Measurements from ENCODE around the gene PRR9. TPM values are rescaled to one million over a fixed set of nuclear protein-coding genes. Genes with fewer than 3 reads are reported as not detected.
"Not testable (repeated sequence)": the region's sequence is repeated elsewhere in the genome, so short reads cannot be mapped to it uniquely, and the experiment has no call there.

PRR9 gene
- total RNA-seq, 1 experiment from 2014 or later: not detected

DNA sequence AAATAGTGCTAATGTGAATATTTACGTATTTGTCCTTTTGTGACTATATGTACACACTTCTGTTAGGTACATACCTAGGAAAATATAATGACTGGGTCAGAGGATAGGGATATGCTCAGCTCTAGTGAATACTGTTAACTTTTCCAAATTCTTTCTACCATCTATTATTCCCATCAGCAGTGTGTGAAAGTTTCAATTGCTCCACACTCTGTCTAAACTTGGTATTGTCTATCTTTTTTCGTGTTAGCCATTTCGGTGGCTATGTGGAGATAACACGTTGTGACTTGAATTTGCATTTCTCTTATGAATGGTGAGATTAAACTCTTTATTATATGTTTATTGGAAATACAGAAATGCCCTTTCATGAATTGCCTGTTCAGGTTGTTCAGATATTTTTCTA, 36.8 kb upstream of the PRR9 start:
- H3K4me3 ChIP-seq (ENCODE audit: low read depth in 2 of 2, low read length in 2 of 2): no peak overlapping the region
- no peak for ATAC-seq
- ChIA-PET CTCF (no interaction called here), POLR2A (no interaction called here)
- in situ Hi-C loops (cut with HindIII; ENCODE audit: low pct_unique_long_range_greater_than_20kb, low sequenced_read_pairs) (no loop called here), intact Hi-C loops (cut with micrococcal nuclease; ENCODE audit: unreplicated experiment) (no loop called here)
- H3K9me3 ChIP-seq (ENCODE audit: control insufficient read depth, insufficient read depth, low read depth, low read length): no peaks in the 10 kb centered on the region
- no peaks in the 10 kb centered on the region for H3K4me1 ChIP-seq (ENCODE audit: control insufficient read depth, insufficient read depth, low read length)
- TF ChIP-seq TCF7L2 (IDR thresholded peaks at IDR 0.05; ENCODE audit: low read depth, low read length) (no peak), SIN3A (IDR thresholded peaks at IDR 0.05; ENCODE audit: borderline replicate concordance, insufficient read depth, low read depth, low read length) (no peak), POLR2AphosphoS5 (IDR thresholded peaks at IDR 0.05; ENCODE audit: low read depth, low read length) (no peak)
- TF ChIP-seq, protein P1, sequence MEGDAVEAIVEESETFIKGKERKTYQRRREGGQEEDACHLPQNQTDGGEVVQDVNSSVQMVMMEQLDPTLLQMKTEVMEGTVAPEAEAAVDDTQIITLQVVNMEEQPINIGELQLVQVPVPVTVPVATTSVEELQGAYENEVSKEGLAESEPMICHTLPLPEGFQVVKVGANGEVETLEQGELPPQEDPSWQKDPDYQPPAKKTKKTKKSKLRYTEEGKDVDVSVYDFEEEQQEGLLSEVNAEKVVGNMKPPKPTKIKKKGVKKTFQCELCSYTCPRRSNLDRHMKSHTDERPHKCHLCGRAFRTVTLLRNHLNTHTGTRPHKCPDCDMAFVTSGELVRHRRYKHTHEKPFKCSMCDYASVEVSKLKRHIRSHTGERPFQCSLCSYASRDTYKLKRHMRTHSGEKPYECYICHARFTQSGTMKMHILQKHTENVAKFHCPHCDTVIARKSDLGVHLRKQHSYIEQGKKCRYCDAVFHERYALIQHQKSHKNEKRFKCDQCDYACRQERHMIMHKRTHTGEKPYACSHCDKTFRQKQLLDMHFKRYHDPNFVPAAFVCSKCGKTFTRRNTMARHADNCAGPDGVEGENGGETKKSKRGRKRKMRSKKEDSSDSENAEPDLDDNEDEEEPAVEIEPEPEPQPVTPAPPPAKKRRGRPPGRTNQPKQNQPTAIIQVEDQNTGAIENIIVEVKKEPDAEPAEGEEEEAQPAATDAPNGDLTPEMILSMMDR (IDR thresholded peaks at IDR 0.05): no peak
- TF ChIP-seq, protein P2, sequence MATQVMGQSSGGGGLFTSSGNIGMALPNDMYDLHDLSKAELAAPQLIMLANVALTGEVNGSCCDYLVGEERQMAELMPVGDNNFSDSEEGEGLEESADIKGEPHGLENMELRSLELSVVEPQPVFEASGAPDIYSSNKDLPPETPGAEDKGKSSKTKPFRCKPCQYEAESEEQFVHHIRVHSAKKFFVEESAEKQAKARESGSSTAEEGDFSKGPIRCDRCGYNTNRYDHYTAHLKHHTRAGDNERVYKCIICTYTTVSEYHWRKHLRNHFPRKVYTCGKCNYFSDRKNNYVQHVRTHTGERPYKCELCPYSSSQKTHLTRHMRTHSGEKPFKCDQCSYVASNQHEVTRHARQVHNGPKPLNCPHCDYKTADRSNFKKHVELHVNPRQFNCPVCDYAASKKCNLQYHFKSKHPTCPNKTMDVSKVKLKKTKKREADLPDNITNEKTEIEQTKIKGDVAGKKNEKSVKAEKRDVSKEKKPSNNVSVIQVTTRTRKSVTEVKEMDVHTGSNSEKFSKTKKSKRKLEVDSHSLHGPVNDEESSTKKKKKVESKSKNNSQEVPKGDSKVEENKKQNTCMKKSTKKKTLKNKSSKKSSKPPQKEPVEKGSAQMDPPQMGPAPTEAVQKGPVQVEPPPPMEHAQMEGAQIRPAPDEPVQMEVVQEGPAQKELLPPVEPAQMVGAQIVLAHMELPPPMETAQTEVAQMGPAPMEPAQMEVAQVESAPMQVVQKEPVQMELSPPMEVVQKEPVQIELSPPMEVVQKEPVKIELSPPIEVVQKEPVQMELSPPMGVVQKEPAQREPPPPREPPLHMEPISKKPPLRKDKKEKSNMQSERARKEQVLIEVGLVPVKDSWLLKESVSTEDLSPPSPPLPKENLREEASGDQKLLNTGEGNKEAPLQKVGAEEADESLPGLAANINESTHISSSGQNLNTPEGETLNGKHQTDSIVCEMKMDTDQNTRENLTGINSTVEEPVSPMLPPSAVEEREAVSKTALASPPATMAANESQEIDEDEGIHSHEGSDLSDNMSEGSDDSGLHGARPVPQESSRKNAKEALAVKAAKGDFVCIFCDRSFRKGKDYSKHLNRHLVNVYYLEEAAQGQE (IDR thresholded peaks at IDR 0.05; ENCODE audit: insufficient read depth in 1 of 2, low read depth in 2 of 2, low read length in 1 of 2): no peak
- H3K27me3 ChIP-seq (ENCODE audit: control insufficient read depth, insufficient read depth, low read length): no peaks in the 10 kb centered on the region; the same call in 1 of the 2 replicates
- no TSS peak for BruUV-seq (replicated peaks)
- H3K27ac ChIP-seq (ENCODE audit: low read length): no peak overlapping the region
- H3K36me3 ChIP-seq (ENCODE audit: control insufficient read depth, insufficient read depth, low read length): no peaks in the 10 kb centered on the region
- DNase-seq (ENCODE audit: low read depth, low spot score): no peak

DNA sequence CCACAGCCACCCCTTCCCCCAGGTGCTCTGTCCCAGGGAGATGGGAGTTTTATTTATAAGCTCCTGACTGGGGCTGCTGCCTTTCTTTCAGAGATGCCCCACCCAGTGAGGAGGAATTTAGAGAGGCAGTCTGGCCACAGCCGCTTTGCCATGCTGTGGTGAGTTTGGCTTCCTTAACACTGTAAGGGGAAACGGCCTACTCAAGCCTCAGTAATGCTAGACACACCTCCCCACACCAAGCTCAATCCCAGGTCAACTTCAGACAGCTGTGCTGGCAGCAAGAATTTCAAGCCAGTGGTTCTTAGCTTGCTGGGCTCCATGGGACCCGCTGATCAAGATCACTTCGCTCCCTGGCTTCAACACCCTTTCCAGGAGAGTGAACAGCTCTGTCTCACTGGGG, 29.1 kb upstream of the PRR9 start:
- CTCF ChIA-PET; H3K27me3 ChIP-seq (ENCODE audit: control insufficient read depth, insufficient read depth, low read length); intact Hi-C loops (cut with micrococcal nuclease; ENCODE audit: unreplicated experiment); in situ Hi-C loops (cut with HindIII; ENCODE audit: low pct_unique_long_range_greater_than_20kb, low sequenced_read_pairs); H3K27ac ChIP-seq (ENCODE audit: low read length); H3K9me3 ChIP-seq (ENCODE audit: control insufficient read depth, insufficient read depth, low read depth, low read length); H3K36me3 ChIP-seq (ENCODE audit: control insufficient read depth, insufficient read depth, low read length); H3K4me1 ChIP-seq (ENCODE audit: control insufficient read depth, insufficient read depth, low read length); ATAC-seq; BruUV-seq (replicated peaks); DNase-seq (ENCODE audit: low read depth, low spot score); H3K4me3 ChIP-seq (ENCODE audit: low read depth in 2 of 2, low read length in 2 of 2); POLR2A ChIA-PET: not testable (repeated sequence)

DNA sequence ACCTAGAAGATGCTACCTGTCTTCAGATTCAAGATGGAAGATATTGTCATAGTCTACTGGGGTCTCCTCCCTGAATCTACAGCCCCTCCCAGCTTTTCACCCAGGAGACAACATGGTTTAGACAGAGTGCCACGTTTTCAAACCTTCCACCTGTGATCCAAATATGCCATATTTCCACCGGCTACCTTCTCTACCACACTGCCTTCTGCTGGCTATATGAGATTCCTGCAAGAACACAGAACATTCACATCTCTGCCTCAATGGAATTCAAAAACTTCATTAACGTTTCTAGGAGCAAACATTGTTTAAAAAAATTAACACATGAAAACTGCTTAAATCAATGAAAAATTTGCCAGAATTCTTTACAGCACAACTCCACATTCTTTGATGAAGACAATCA, 27.0 kb upstream of the PRR9 start:
- in situ Hi-C loops (cut with HindIII; ENCODE audit: low pct_unique_long_range_greater_than_20kb, low sequenced_read_pairs) (no loop called here), intact Hi-C loops (cut with micrococcal nuclease; ENCODE audit: unreplicated experiment) (loop anchor here (5.0 kb wide), 1 partner anchor 273 kb away; no protein-coding TSS in a partner anchor)
- ATAC-seq (no peak), DNase-seq (ENCODE audit: low read depth, low spot score) (no peak)
- Histone ChIP-seq H3K9me3 (ENCODE audit: control insufficient read depth, insufficient read depth, low read depth, low read length) (no peaks in the 10 kb centered on the region), H3K4me3 (ENCODE audit: low read depth in 2 of 2, low read length in 2 of 2) (no peak overlapping the region), H3K4me1 (ENCODE audit: control insufficient read depth, insufficient read depth, low read length) (no peaks in the 10 kb centered on the region), H3K27ac (ENCODE audit: low read length) (no peak overlapping the region), H3K27me3 (ENCODE audit: control insufficient read depth, insufficient read depth, low read length) (peaks cover 2% of the 10 kb centered on the region; the same call in 1 of the 2 replicates), H3K36me3 (ENCODE audit: control insufficient read depth, insufficient read depth, low read length) (no peaks in the 10 kb centered on the region)
- ChIA-PET CTCF (no interaction called here), POLR2A (no interaction called here)
- TF ChIP-seq, protein P2 (IDR thresholded peaks at IDR 0.05; ENCODE audit: insufficient read depth in 1 of 2, low read depth in 2 of 2, low read length in 1 of 2): no peak
- TF ChIP-seq TCF7L2 (IDR thresholded peaks at IDR 0.05; ENCODE audit: low read depth, low read length): no peak
- TF ChIP-seq, protein P1 (IDR thresholded peaks at IDR 0.05): peak; percentile 59
- TF ChIP-seq POLR2AphosphoS5 (IDR thresholded peaks at IDR 0.05; ENCODE audit: low read depth, low read length): no peak
- no peak for TF ChIP-seq SIN3A (IDR thresholded peaks at IDR 0.05; ENCODE audit: borderline replicate concordance, insufficient read depth, low read depth, low read length)
- no TSS peak for BruUV-seq (replicated peaks)
